HepG2 (cell line): ENCODE data around the gene INO80. TPM values are rescaled to one million over a fixed set of nuclear protein-coding genes. Genes with fewer than 3 reads are reported as not detected.

Experiments
- ATAC-seq: fragments of 200-7000 bp; cut with Tn5 transposase; 3 replicates; pipeline ENCODE4 v1.9.1; 2020; ENCODE audit warnings: mild to moderate bottlenecking, moderate library complexity
- BruUV-seq: library from RNA; stranded (reverse); fragments of 400-500 nt; replicated peaks from 2 replicates; lab custom pipeline; 2021; lab: Mats Ljungman, UMichigan
- CTCF ChIA-PET: fragments of 300-600 bp; formaldehyde crosslinking; extraction: SDS; loops from one replicate; lab custom pipeline; 2021; ENCODE audit warnings: low total read pairs, inconsistent platforms, low intra/inter-chr PET ratio; lab: Yijun Ruan, JAX
- POLR2A ChIA-PET: fragments of 350-600 bp; sonication (Branson Sonifier 250); formaldehyde crosslinking; loops from one replicate; lab custom pipeline; 2020; ENCODE audit warnings: antibody characterized with exemption, inconsistent platforms; lab: Yijun Ruan, JAX
- DNase-seq: peaks from one replicate; pipeline ENCODE4 v3.0.0-alpha.2; 2015; ENCODE audit warnings: low spot score
- FAIRE-seq: peaks from 3 replicates; lab custom pipeline; 2011; peaks lifted over from hg19 to GRCh38; lab: Jason Lieb, UNC
- H2AFZ ChIP-seq: one replicate; pipeline ENCODE4 v1.6.1; 2011; ENCODE audit warnings: low read length, inconsistent platforms
- H3K27ac ChIP-seq: fragments of 300-600 bp; 3 replicates; pipeline ENCODE4 v1.8.0; 2011; ENCODE audit warnings: mixed run types, mild to moderate bottlenecking, mixed read lengths, low read length, inconsistent platforms; ENCODE audit not compliant: insufficient read depth; ENCODE audit errors: extremely low read length
- H3K27me3 ChIP-seq, 2 experiments: fragments of 200-600 bp in 1 of 2; 2 replicates in 1 of 2; 3 replicates in 1 of 2; pipeline versions ENCODE4 v1.6.0 to v1.8.0; 2011; ENCODE audit warnings: low read length in 2 of 2, mild to moderate bottlenecking in 2 of 2, moderate library complexity in 2 of 2, inconsistent platforms in 1 of 2; ENCODE audit not compliant: insufficient read depth in 2 of 2, control insufficient read depth in 1 of 2
- H3K36me3 ChIP-seq, 2 experiments: fragments of 200-600 bp in 1 of 2; replicated peaks in 1 of 2; 2 replicates in 1 of 2; 3 replicates in 1 of 2; pipeline versions ENCODE4 v1.5.1 to v1.8.0; 2011; ENCODE audit warnings: low read length in 2 of 2, inconsistent platforms in 1 of 2; ENCODE audit not compliant: insufficient read depth in 2 of 2, control insufficient read depth in 1 of 2
- H3K4me1 ChIP-seq: 2 replicates; pipeline ENCODE4 v1.5.1; 2012; ENCODE audit warnings: low read length, inconsistent platforms; ENCODE audit not compliant: insufficient read depth
- H3K4me2 ChIP-seq: 2 replicates; pipeline ENCODE4 v1.6.0; 2011; ENCODE audit warnings: low read depth, low read length, inconsistent platforms
- H3K4me3 ChIP-seq, 3 experiments: fragments of 200-600 bp in 1 of 3; sonication (generic), shearing (Covaris generic) in 1 of 3; replicated peaks in 1 of 3; 2 replicates each; pipeline ENCODE4 v1.5.1; 2011 to 2016; ENCODE audit warnings: low read length in 3 of 3, inconsistent platforms in 2 of 3, low read depth in 2 of 3, mild to moderate bottlenecking in 2 of 3, control low read depth in 1 of 3, mixed read lengths in 1 of 3; ENCODE audit not compliant: insufficient read depth in 1 of 3
- H3K79me2 ChIP-seq: one replicate; pipeline ENCODE4 v1.6.1; 2011; ENCODE audit warnings: low read length, inconsistent platforms; ENCODE audit not compliant: insufficient read depth
- H3K9ac ChIP-seq: 2 replicates; pipeline ENCODE4 v1.6.0; 2011; ENCODE audit warnings: mild to moderate bottlenecking, low read depth, low read length, inconsistent platforms; ENCODE audit not compliant: insufficient read depth
- H3K9me3 ChIP-seq: 2 replicates; pipeline ENCODE4 v1.5.1; 2012; ENCODE audit warnings: mild to moderate bottlenecking, low read length
- H4K20me1 ChIP-seq: 2 replicates; pipeline ENCODE4 v1.6.0; 2011; ENCODE audit warnings: inconsistent platforms, mild to moderate bottlenecking, low read length, moderate library complexity; ENCODE audit not compliant: insufficient read depth
- BHLHE40 ChIP-seq: IDR thresholded peaks from 2 replicates; pipeline ENCODE4 v1.6.1; 2011; ENCODE audit warnings: low read length, improper control_type of control experiment
- JDP2 ChIP-seq: sonication (generic); formaldehyde crosslinking; IDR thresholded peaks from 2 replicates; pipeline ENCODE4 v1.8.1; 2022; ENCODE audit warnings: missing genetic modification reagents, borderline replicate concordance
- PBX3 ChIP-seq: sonication (generic); formaldehyde crosslinking; IDR thresholded peaks from 2 replicates; pipeline ENCODE4 v1.8.1; 2023; ENCODE audit warnings: missing genetic modification reagents, inconsistent platforms, borderline replicate concordance
- PCBP2 ChIP-seq: fragments of 200-400 bp; formaldehyde crosslinking; optimal IDR thresholded peaks from 2 replicates; pipeline ENCODE3; 2018; ENCODE audit warnings: low read length, low read depth; ENCODE audit not compliant: poor library complexity, severe bottlenecking
- SIN3A ChIP-seq: IDR thresholded peaks from 2 replicates; pipeline ENCODE4 v1.6.1; 2011; ENCODE audit warnings: low read depth, mild to moderate bottlenecking, control low read depth, low read length, borderline replicate concordance
- ZFP82 ChIP-seq: sonication (generic); formaldehyde crosslinking; IDR thresholded peaks from 2 replicates; pipeline ENCODE4 v1.5.1; 2020; ENCODE audit warnings: mild to moderate bottlenecking, missing genetic modification reagents, borderline replicate concordance
- ZNF24 ChIP-seq: fragments of 450-650 bp; IDR thresholded peaks from 2 replicates; pipeline ENCODE4 v1.6.1; 2017; ENCODE audit warnings: antibody characterized with exemption, mild to moderate bottlenecking
- ZNF329 ChIP-seq: sonication (generic); formaldehyde crosslinking; IDR thresholded peaks from 2 replicates; pipeline ENCODE4 v1.9.0; 2021; ENCODE audit warnings: low read depth, mild to moderate bottlenecking, missing genetic modification reagents
- WGBS: methylation state at CpG from one replicate; pipeline ENCODE4 v1.1.6; 2017; ENCODE audit warnings: low lambda C conversion rate; 5-methylcytosine and 5-hydroxymethylcytosine counted together
- in situ Hi-C: cut with HindIII; loops from 2 replicates; pipeline ENCODE4 v1.10.0; 2017; ENCODE audit warnings: low pct_unique_long_range_greater_than_20kb; ENCODE audit not compliant: extremely low pct_ligation_motif_present
- intact Hi-C: fragments of 100-400 bp; cut with micrococcal nuclease; formaldehyde crosslinking; loops from one replicate; pipeline ENCODE4 v1.10.0; 2022; ENCODE audit not compliant: unreplicated experiment
- polyA plus RNA-seq, 8 experiments: library from polyadenylated mRNA; depleted of rRNA in 3 of 8; stranded (reverse) in 7 of 8; unstranded in 1 of 8; fragments of >200 nt; fragmentation: Illumina TruSeq in 4 of 8; extraction: Trizol in 4 of 8; gene quantifications; 2 replicates each; pipeline versions ENCODE4 v1.2.1 to v1.2.3, GENCODE V29; 2011 to 2016; ENCODE audit warnings: low read depth in 4 of 8, missing spikeins in 1 of 8, mixed read lengths in 1 of 8; ENCODE audit not compliant: insufficient read depth in 1 of 8
- total RNA-seq, 5 experiments: library from RNA; depleted of rRNA; stranded (reverse); fragments of >200 nt; fragmentation: Illumina TruSeq; extraction: Trizol; gene quantifications; 2 replicates each; pipeline ENCODE4 v1.2.3, GENCODE V29; 2016; ENCODE audit warnings: low read depth in 1 of 5
- TF ChIP-seq, protein P1 (sequence below): sonication (generic); formaldehyde crosslinking; IDR thresholded peaks from 2 replicates; pipeline ENCODE4 v1.5.0; 2020; ENCODE audit warnings: missing genetic modification reagents
- TF ChIP-seq, protein P2 (sequence below): sonication (generic); formaldehyde crosslinking; IDR thresholded peaks from 2 replicates; pipeline ENCODE4 v1.4.0; 2020; ENCODE audit warnings: missing genetic modification reagents
- TF ChIP-seq, protein P3 (sequence below): sonication (generic); formaldehyde crosslinking; IDR thresholded peaks from 2 replicates; pipeline ENCODE4 v1.4.0; 2020; ENCODE audit warnings: mild to moderate bottlenecking, missing genetic modification reagents
- TF ChIP-seq, protein P4 (sequence below): sonication (generic); formaldehyde crosslinking; IDR thresholded peaks from 2 replicates; pipeline ENCODE4 v1.5.0; 2020; ENCODE audit warnings: missing genetic modification reagents, mild to moderate bottlenecking, borderline replicate concordance

Gene INO80
- total and polyA plus RNA-seq, 2 of the 13 experiments (the other 11 are each of a cell fraction or from before 2014, with no cell fraction given), result 3.6 to 14.8 TPM

DNA sequence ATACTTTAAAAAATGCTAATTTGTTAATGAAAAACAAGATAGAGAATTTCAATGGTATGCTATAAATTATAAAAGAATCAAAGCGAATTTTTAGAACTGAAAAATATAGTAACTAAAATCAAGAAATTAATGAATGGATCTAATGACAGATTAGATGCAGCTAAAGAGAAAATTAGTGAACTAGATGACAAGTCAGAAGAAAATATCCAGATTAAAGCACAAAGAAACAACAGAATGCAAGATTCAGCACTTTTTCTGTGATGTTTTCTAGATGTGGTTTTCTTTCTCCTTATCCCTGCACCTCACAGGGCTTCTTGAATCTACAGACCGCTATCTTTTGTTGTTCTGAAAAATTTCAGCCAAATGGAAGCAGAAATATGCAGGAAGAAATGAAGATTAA is 54.4 kb downstream of the INO80 start:
- in situ Hi-C loops, result no loop called here
- no peak overlapping the region for H3K27ac ChIP-seq
- DNase-seq, result no peak
- TF ChIP-seq JDP2 (no peak), PCBP2 (no peak), PBX3 (no peak), ZFP82 (CRISPR knock-in tag) (peak; percentile 72; the same call in 1 of the 2 replicates), ZNF24 (0 out of 2 replicates have a peak, but pooled peaks have one; percentile 61), ZNF329 (CRISPR knock-in tag) (no peak), SIN3A (no peak), BHLHE40 (no peak)
- TF ChIP-seq, protein P1, sequence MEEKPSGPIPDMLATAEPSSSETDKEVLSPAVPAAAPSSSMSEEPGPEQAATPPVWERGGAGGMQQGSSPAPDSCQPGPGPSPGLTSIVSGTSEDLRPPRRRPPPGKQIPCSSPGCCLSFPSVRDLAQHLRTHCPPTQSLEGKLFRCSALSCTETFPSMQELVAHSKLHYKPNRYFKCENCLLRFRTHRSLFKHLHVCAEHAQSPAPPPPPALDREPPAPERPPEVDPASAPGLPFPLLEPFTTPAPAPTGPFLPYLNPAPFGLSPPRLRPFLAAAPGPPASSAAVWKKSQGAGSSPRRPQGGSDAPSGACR (CRISPR knock-in tag), result no peak
- TF ChIP-seq, protein P2, sequence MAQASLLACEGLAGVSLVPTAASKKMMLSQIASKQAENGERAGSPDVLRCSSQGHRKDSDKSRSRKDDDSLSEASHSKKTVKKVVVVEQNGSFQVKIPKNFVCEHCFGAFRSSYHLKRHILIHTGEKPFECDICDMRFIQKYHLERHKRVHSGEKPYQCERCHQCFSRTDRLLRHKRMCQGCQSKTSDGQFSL (CRISPR knock-in tag), result no peak
- TF ChIP-seq, protein P3, sequence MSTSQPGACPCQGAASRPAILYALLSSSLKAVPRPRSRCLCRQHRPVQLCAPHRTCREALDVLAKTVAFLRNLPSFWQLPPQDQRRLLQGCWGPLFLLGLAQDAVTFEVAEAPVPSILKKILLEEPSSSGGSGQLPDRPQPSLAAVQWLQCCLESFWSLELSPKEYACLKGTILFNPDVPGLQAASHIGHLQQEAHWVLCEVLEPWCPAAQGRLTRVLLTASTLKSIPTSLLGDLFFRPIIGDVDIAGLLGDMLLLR (CRISPR knock-in tag), result no peak
- TF ChIP-seq, protein P4, sequence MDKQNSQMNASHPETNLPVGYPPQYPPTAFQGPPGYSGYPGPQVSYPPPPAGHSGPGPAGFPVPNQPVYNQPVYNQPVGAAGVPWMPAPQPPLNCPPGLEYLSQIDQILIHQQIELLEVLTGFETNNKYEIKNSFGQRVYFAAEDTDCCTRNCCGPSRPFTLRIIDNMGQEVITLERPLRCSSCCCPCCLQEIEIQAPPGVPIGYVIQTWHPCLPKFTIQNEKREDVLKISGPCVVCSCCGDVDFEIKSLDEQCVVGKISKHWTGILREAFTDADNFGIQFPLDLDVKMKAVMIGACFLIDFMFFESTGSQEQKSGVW (CRISPR knock-in tag), result no peak
- TF ChIP-seq, all 625 proteins: peak for 2
- Histone ChIP-seq H3K4me3 (no peak overlapping the region), H3K4me1 (no peaks in the 10 kb centered on the region), H3K36me3 (peaks cover 11 to 56% of the 10 kb centered on the region in 2 experiments; a peak in 4 of 5 replicates), H2AFZ (no peak overlapping the region), H3K4me2 (no peak overlapping the region), H3K9ac (no peak overlapping the region), H3K79me2 (no peaks in the 10 kb centered on the region), H3K27me3 (no peaks in the 10 kb centered on the region), H4K20me1 (no peaks in the 10 kb centered on the region), H3K9me3 (peaks cover 5% of the 10 kb centered on the region; the same call in 1 of the 2 replicates)
- FAIRE-seq (no peak), ATAC-seq (no peak)
- POLR2A ChIA-PET, result no interaction called here
- BruUV-seq, result no TSS peak
- CTCF ChIA-PET, result no interaction called here
- intact Hi-C loops, result no loop called here
- 97% methylated on average over 2 of the region's 2 CpGs for WGBS
